HG03442 (cell line): ENCODE data around the gene FBLN7.
"Not testable (repeated sequence)": the region's sequence is repeated elsewhere in the genome, so short reads cannot be mapped to it uniquely, and the experiment has no call there.

Experiments used
- ATAC-seq: cut with Tn5 transposase; IDR thresholded peaks from one replicate; pipeline ENCODE4 v1.9.1; 2021; ENCODE audit warnings: mild to moderate bottlenecking, moderate library complexity; ENCODE audit not compliant: unreplicated experiment

Gene FBLN7

GRCh38 chr2:112138159-112139032 is at the start of gene FBLN7:
TSS of gene FBLN7 (plus strand) at chr2:112138385. CDS start at chr2:112138656, 271 bp downstream.
- ATAC-seq, result no peak

- no peak for ATAC-seq
Measured at GRCh38 chr2:112089375-112089774, 48.8 kb upstream of the FBLN7 start.

GRCh38 chr2:112092286-112093041 is 45.7 kb upstream of the FBLN7 start:
- ATAC-seq, result no peak

GRCh38 chr2:112093216-112093615 is 45.0 kb upstream of the FBLN7 start:
- no peak for ATAC-seq

GRCh38 chr2:112095681-112096080 is 42.5 kb upstream of the FBLN7 start:
- no peak for ATAC-seq

- ATAC-seq, result no peak
Measured at GRCh38 chr2:112096098-112096497, 42.1 kb upstream of the FBLN7 start.

- no peak for ATAC-seq
Measured at GRCh38 chr2:112108178-112108832, 29.9 kb upstream of the FBLN7 start.

GRCh38 chr2:112109278-112109677 is 28.9 kb upstream of the FBLN7 start:
- no peak for ATAC-seq

GRCh38 chr2:112110966-112111365 is 27.2 kb upstream of the FBLN7 start:
- ATAC-seq, result no peak

GRCh38 chr2:112113354-112113753 is 24.8 kb upstream of the FBLN7 start:
- ATAC-seq, result not testable (repeated sequence)

GRCh38 chr2:112118148-112118547 is 20.0 kb upstream of the FBLN7 start:
- ATAC-seq, result no peak

- no peak for ATAC-seq
Measured at GRCh38 chr2:112121682-112122254, 16.4 kb upstream of the FBLN7 start.

GRCh38 chr2:112129060-112129459 is 9.1 kb upstream of the FBLN7 start:
- no peak for ATAC-seq

GRCh38 chr2:112133344-112133743 is 4.8 kb upstream of the FBLN7 start:
- ATAC-seq, result no peak

- no peak for ATAC-seq
Measured at GRCh38 chr2:112134120-112134519, 4.1 kb upstream of the FBLN7 start.

- no peak for ATAC-seq
Measured at GRCh38 chr2:112136096-112136495, 2.1 kb upstream of the FBLN7 start.

- no peak for ATAC-seq
Measured at GRCh38 chr2:112137516-112138158, 548 bp upstream of the FBLN7 start.

- ATAC-seq, result not testable (repeated sequence)
Measured at GRCh38 chr2:112139033-112139614, 939 bp downstream of the FBLN7 start.

GRCh38 chr2:112139661-112140204 is 1.5 kb downstream of the FBLN7 start:
- not testable (repeated sequence) for ATAC-seq
